ENCODE results near the gene FAS. TPM values are rescaled to one million over a fixed set of nuclear protein-coding genes. Genes with fewer than 3 reads are reported as not detected.

The FAS gene
- total and polyA plus RNA-seq, 12 donors, result 2.5 to 10.1 (median 3.7) TPM

GRCh38 chr10:88987243-88987725, 3.3 kb upstream of the FAS start:
- intact Hi-C loops (cut with DNase I), result loop anchor here in 9 of 10 donors (1.0 to 10.0 kb wide), 7 partner anchors 48 to 152 kb away; no protein-coding TSS in a partner anchor
- TF ChIP-seq CTCF (IDR thresholded peaks at IDR 0.05), result peak in 2 of 9 donors; percentile 3 to 5
- H3K9me3 ChIP-seq, result peaks cover 0 to 5% (median 0%) of the 10 kb centered on the region in 11 donors
- H3K27me3 ChIP-seq, result no peaks in the 10 kb centered on the region
- peak overlapping the region in 5 of 10 donors; percentile 1 to 97 (median 26) for H3K27ac ChIP-seq
- H3K4me3 ChIP-seq, result no peak overlapping the region
- peaks cover 0 to 66% (median 31%) of the 10 kb centered on the region in 9 donors for H3K4me1 ChIP-seq
- peaks cover 0 to 7% (median 0%) of the 10 kb centered on the region in 9 donors for H3K36me3 ChIP-seq
- ATAC-seq (no peak), DNase-seq (no peak)

- DNase-seq (no peak), ATAC-seq (no peak)
- TF ChIP-seq CTCF (IDR thresholded peaks at IDR 0.05), result no peak
- intact Hi-C loops (cut with DNase I), result loop anchor here in 9 of 10 donors (1.0 to 10.0 kb wide), 7 partner anchors 49 to 153 kb away; no protein-coding TSS in a partner anchor
- H3K9me3 ChIP-seq, result peaks cover 0 to 5% (median 0%) of the 10 kb centered on the region in 11 donors
- peaks cover 0 to 67% (median 29%) of the 10 kb centered on the region in 9 donors for H3K4me1 ChIP-seq
- H3K27me3 ChIP-seq, result no peaks in the 10 kb centered on the region
- H3K27ac ChIP-seq, result peak overlapping the region in 5 of 10 donors; percentile 1 to 97 (median 26)
- no peak overlapping the region for H3K4me3 ChIP-seq
- WGBS, 2 donors, result 53 to 83% methylated on average over 2 of the region's 2 CpGs
- peaks cover 0 to 7% (median 0%) of the 10 kb centered on the region in 9 donors for H3K36me3 ChIP-seq
Measured at GRCh38 chr10:88987840-88988239, 2.8 kb upstream of the FAS start.

- 65 to 67% methylated on average over 2 of the region's 2 CpGs for WGBS, 2 donors
Measured at GRCh38 chr10:88989423-88989822, 1.2 kb upstream of the FAS start.

More at GRCh38 chr10:88989423-88989822, 1.2 kb upstream of the FAS start:
- H3K9me3 ChIP-seq, result peaks cover 0 to 5% (median 0%) of the 10 kb centered on the region in 11 donors
- H3K27ac ChIP-seq, result peak overlapping the region in 8 of 10 donors; percentile 86 to 97 (median 96)
- H3K27me3 ChIP-seq, result no peaks in the 10 kb centered on the region
- intact Hi-C loops (cut with DNase I), result loop anchor here in 6 of 10 donors (1.0 to 10.0 kb wide), 4 partner anchors 52 to 155 kb away; no protein-coding TSS in a partner anchor
- DNase-seq (no peak), ATAC-seq (no peak)
- peaks cover 0 to 69% (median 34%) of the 10 kb centered on the region in 9 donors for H3K4me1 ChIP-seq
- TF ChIP-seq CTCF (IDR thresholded peaks at IDR 0.05), result no peak
- peak overlapping the region in 9 of 10 donors; percentile 53 to 90 (median 82) for H3K4me3 ChIP-seq
- H3K36me3 ChIP-seq, result no peaks in the 10 kb centered on the region

All from heart right ventricle (tissue), 16 donors.